Astrocyte (in vitro differentiated cells and primary cell): ENCODE measurements around the gene NINL. TPM values are rescaled to one million over a fixed set of nuclear protein-coding genes. Genes with fewer than 3 reads are reported as not detected.

Experiments used
- DNase-seq: peaks from one replicate; pipeline ENCODE4 v3.0.0-alpha.2; 2010; ENCODE audit warnings: low read depth
- FAIRE-seq: peaks from 2 replicates; lab custom pipeline; 2011; peaks lifted over from hg19 to GRCh38; lab: Jason Lieb, UNC
- H2AFZ ChIP-seq: 2 replicates; pipeline ENCODE4 v1.6.0; 2012; ENCODE audit warnings: low read depth, low read length, inconsistent platforms
- H3K27ac ChIP-seq: 2 replicates; pipeline ENCODE4 v1.5.1; 2011; ENCODE audit warnings: low read depth, low read length, inconsistent platforms
- H3K27me3 ChIP-seq: 2 replicates; pipeline ENCODE4 v1.6.0; 2011; ENCODE audit warnings: low read length, inconsistent platforms; ENCODE audit not compliant: insufficient read depth
- H3K36me3 ChIP-seq: 2 replicates; pipeline ENCODE4 v1.5.1; 2011; ENCODE audit warnings: low read length, inconsistent platforms; ENCODE audit not compliant: insufficient read depth
- H3K4me1 ChIP-seq: 2 replicates; pipeline ENCODE4 v1.5.1; 2011; ENCODE audit warnings: low read length, inconsistent platforms; ENCODE audit not compliant: insufficient read depth
- H3K4me2 ChIP-seq: 2 replicates; pipeline ENCODE4 v1.6.0; 2012; ENCODE audit warnings: low read length, inconsistent platforms
- H3K4me3 ChIP-seq: 2 replicates; pipeline ENCODE4 v1.5.1; 2011; ENCODE audit warnings: low read depth, mild to moderate bottlenecking, low read length, inconsistent platforms; ENCODE audit not compliant: insufficient read depth
- H3K79me2 ChIP-seq: 2 replicates; pipeline ENCODE4 v1.6.0; 2012; ENCODE audit warnings: mild to moderate bottlenecking, low read length, inconsistent platforms; ENCODE audit not compliant: insufficient read depth
- H3K9ac ChIP-seq: 2 replicates; pipeline ENCODE4 v1.6.0; 2012; ENCODE audit warnings: mild to moderate bottlenecking, low read length, inconsistent platforms
- H3K9me3 ChIP-seq: 2 replicates; pipeline ENCODE4 v1.5.1; 2012; ENCODE audit warnings: low read depth, mild to moderate bottlenecking, low read length, inconsistent platforms; ENCODE audit not compliant: insufficient read depth
- H4K20me1 ChIP-seq: 2 replicates; pipeline ENCODE4 v1.6.0; 2012; ENCODE audit warnings: low read length, inconsistent platforms; ENCODE audit not compliant: insufficient read depth
- H3K27ac Mint-ChIP-seq: one replicate; pipeline ENCODE4 v1.8.0; 2021; ENCODE audit warnings: mild to moderate bottlenecking, mixed read lengths; ENCODE audit not compliant: unreplicated experiment
- H3K27me3 Mint-ChIP-seq: one replicate; pipeline ENCODE4 v1.8.0; 2021; ENCODE audit warnings: low read depth, mixed read lengths; ENCODE audit not compliant: unreplicated experiment
- H3K36me3 Mint-ChIP-seq: one replicate; pipeline ENCODE4 v1.8.0; 2021; ENCODE audit warnings: low read depth, mixed read lengths; ENCODE audit not compliant: unreplicated experiment
- H3K4me1 Mint-ChIP-seq: one replicate; pipeline ENCODE4 v1.8.0; 2021; ENCODE audit warnings: low read depth, mixed read lengths; ENCODE audit not compliant: unreplicated experiment
- H3K4me3 Mint-ChIP-seq: one replicate; pipeline ENCODE4 v1.8.0; 2021; ENCODE audit warnings: mild to moderate bottlenecking, moderate library complexity, mixed read lengths; ENCODE audit not compliant: unreplicated experiment
- H3K9me3 Mint-ChIP-seq: one replicate; pipeline ENCODE4 v1.8.0; 2021; ENCODE audit warnings: mild to moderate bottlenecking, mixed read lengths; ENCODE audit not compliant: unreplicated experiment
- EZH2 ChIP-seq: IDR thresholded peaks from 2 replicates; pipeline ENCODE4 v1.6.1; 2012; ENCODE audit warnings: mild to moderate bottlenecking, low read length, inconsistent platforms; ENCODE audit not compliant: insufficient read depth
- total RNA-seq: library from RNA; stranded (reverse); gene quantifications from 2 replicates; pipeline ENCODE4 v1.2.1, GENCODE V29; 2021
- TF ChIP-seq, protein P1 (sequence below): IDR thresholded peaks from 2 replicates; pipeline ENCODE4 v1.5.1; 2011; ENCODE audit warnings: low read depth, mild to moderate bottlenecking, inconsistent platforms, low read length, moderate library complexity; ENCODE audit not compliant: insufficient read depth

Gene NINL
- total RNA-seq, 1 donor from 2014 or later: 10.2 TPM

DNA sequence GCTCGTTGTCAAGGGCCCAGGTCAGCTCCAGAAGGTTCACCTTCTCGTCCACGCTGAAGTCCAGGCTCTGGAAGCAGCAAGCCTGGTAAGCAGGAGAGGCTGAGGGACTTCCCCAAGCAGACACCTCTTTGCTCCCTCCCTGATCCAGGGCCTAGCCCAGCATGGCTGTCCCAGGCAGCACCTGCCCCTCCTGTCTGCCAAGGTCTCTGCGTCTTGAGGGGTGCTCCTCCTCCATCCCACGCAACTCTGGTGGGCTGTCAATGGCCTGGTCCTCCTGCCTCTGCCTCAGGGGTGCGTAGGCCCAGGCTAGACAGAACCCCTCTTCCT is 87.1 kb downstream of the NINL start:
- H3K9me3 ChIP-seq: no peaks in the 10 kb centered on the region
- DNase-seq (no peak), FAIRE-seq (no peak)
- no peak overlapping the region for H3K27ac Mint-ChIP-seq
- no peaks in the 10 kb centered on the region for H3K27me3 Mint-ChIP-seq
- TF ChIP-seq, protein P1, sequence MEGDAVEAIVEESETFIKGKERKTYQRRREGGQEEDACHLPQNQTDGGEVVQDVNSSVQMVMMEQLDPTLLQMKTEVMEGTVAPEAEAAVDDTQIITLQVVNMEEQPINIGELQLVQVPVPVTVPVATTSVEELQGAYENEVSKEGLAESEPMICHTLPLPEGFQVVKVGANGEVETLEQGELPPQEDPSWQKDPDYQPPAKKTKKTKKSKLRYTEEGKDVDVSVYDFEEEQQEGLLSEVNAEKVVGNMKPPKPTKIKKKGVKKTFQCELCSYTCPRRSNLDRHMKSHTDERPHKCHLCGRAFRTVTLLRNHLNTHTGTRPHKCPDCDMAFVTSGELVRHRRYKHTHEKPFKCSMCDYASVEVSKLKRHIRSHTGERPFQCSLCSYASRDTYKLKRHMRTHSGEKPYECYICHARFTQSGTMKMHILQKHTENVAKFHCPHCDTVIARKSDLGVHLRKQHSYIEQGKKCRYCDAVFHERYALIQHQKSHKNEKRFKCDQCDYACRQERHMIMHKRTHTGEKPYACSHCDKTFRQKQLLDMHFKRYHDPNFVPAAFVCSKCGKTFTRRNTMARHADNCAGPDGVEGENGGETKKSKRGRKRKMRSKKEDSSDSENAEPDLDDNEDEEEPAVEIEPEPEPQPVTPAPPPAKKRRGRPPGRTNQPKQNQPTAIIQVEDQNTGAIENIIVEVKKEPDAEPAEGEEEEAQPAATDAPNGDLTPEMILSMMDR: no peak
- no peak for TF ChIP-seq EZH2
- H3K27ac ChIP-seq: no peak overlapping the region
- H3K4me3 Mint-ChIP-seq: no peak overlapping the region
- no peaks in the 10 kb centered on the region for H3K4me1 Mint-ChIP-seq
- H3K4me3 ChIP-seq: no peak overlapping the region
- peaks cover 7% of the 10 kb centered on the region for H3K36me3 Mint-ChIP-seq
- H2AFZ ChIP-seq: no peak overlapping the region
- H3K79me2 ChIP-seq: no peaks in the 10 kb centered on the region
- H4K20me1 ChIP-seq: peaks cover 7% of the 10 kb centered on the region
- no peak overlapping the region for H3K4me2 ChIP-seq
- no peaks in the 10 kb centered on the region for H3K27me3 ChIP-seq
- H3K36me3 ChIP-seq: no peaks in the 10 kb centered on the region
- H3K4me1 ChIP-seq: peaks cover 2% of the 10 kb centered on the region
- no peaks in the 10 kb centered on the region for H3K9me3 Mint-ChIP-seq
- no peak overlapping the region for H3K9ac ChIP-seq

GRCh38 chr20:25497586-25498279 is 87.6 kb downstream of the NINL start:
- H3K27ac ChIP-seq: no peak overlapping the region
- FAIRE-seq (no peak), DNase-seq (no peak)
- peaks cover 2% of the 10 kb centered on the region for H3K4me1 ChIP-seq
- TF ChIP-seq, protein P1: no peak
- TF ChIP-seq EZH2: no peak
- Mint-ChIP-seq H3K27ac (no peak overlapping the region), H3K36me3 (peaks cover 7% of the 10 kb centered on the region), H3K4me1 (no peaks in the 10 kb centered on the region), H3K9me3 (no peaks in the 10 kb centered on the region), H3K27me3 (no peaks in the 10 kb centered on the region), H3K4me3 (no peak overlapping the region)
- H3K27me3 ChIP-seq: no peaks in the 10 kb centered on the region
- H3K4me3 ChIP-seq: no peak overlapping the region
- H4K20me1 ChIP-seq: peaks cover 7% of the 10 kb centered on the region
- H3K4me2 ChIP-seq: no peak overlapping the region
- no peaks in the 10 kb centered on the region for H3K9me3 ChIP-seq
- no peak overlapping the region for H2AFZ ChIP-seq
- H3K79me2 ChIP-seq: no peaks in the 10 kb centered on the region
- H3K36me3 ChIP-seq: no peaks in the 10 kb centered on the region
- no peak overlapping the region for H3K9ac ChIP-seq

- no peak overlapping the region for H3K4me3 Mint-ChIP-seq
- Histone ChIP-seq H3K27ac (no peak overlapping the region), H3K9me3 (no peaks in the 10 kb centered on the region), H4K20me1 (peaks cover 7% of the 10 kb centered on the region), H3K4me2 (no peak overlapping the region), H3K4me3 (no peak overlapping the region), H2AFZ (no peak overlapping the region), H3K4me1 (peaks cover 2% of the 10 kb centered on the region), H3K9ac (no peak overlapping the region), H3K79me2 (no peaks in the 10 kb centered on the region), H3K36me3 (no peaks in the 10 kb centered on the region), H3K27me3 (no peaks in the 10 kb centered on the region)
- H3K36me3 Mint-ChIP-seq: peaks cover 4% of the 10 kb centered on the region
- H3K27me3 Mint-ChIP-seq: no peaks in the 10 kb centered on the region
- TF ChIP-seq, protein P1: no peak
- TF ChIP-seq EZH2: no peak
- H3K27ac Mint-ChIP-seq: peak overlapping the region; percentile 69
- DNase-seq: peak; percentile 31
- no peak for FAIRE-seq
- H3K9me3 Mint-ChIP-seq: no peaks in the 10 kb centered on the region
- no peaks in the 10 kb centered on the region for H3K4me1 Mint-ChIP-seq
These were observed 88.3 kb downstream of the NINL start for GRCh38 chr20:25496968-25497401.
